ENCODE measurements around the gene HOXA4.

DNA sequence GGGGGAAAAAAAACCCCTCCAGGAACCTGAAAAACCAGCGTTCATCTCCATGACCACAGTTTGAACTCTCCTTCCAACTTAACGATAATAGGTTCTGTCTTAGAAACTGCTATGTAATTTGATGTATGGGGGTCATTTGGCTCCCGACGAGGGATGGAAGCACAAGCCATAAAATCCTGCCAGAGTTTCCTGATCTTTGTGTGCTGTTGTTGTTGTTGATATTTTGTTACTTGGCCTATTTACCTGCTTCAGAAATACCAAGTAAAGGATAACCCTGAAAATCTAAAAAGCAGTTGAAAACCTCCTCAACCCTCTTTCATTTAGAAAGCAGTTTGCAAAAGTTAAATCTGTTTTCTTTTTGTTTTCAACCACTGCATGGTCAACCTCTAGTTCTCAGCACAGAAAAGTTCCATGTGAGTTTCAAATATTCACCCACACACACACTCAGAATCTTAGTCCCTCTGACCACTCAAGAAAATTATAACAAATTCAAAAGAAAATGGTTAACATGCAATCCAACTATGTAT, 18.7 kb downstream of the HOXA4 start:
- no peak for TF ChIP-seq POLR2A (IDR thresholded peaks at IDR 0.05)
- TF ChIP-seq, protein P1, sequence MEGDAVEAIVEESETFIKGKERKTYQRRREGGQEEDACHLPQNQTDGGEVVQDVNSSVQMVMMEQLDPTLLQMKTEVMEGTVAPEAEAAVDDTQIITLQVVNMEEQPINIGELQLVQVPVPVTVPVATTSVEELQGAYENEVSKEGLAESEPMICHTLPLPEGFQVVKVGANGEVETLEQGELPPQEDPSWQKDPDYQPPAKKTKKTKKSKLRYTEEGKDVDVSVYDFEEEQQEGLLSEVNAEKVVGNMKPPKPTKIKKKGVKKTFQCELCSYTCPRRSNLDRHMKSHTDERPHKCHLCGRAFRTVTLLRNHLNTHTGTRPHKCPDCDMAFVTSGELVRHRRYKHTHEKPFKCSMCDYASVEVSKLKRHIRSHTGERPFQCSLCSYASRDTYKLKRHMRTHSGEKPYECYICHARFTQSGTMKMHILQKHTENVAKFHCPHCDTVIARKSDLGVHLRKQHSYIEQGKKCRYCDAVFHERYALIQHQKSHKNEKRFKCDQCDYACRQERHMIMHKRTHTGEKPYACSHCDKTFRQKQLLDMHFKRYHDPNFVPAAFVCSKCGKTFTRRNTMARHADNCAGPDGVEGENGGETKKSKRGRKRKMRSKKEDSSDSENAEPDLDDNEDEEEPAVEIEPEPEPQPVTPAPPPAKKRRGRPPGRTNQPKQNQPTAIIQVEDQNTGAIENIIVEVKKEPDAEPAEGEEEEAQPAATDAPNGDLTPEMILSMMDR (IDR thresholded peaks at IDR 0.05), result no peak
- TF ChIP-seq EP300 (IDR thresholded peaks at IDR 0.05), result no peak
